GM12865 (cell line): ENCODE results near the gene EPAS1.

Source experiments
- DNase-seq: peaks from one replicate; pipeline ENCODE4 v3.0.0; 2010; ENCODE audit warnings: low read depth
- H3K4me3 ChIP-seq: 2 replicates; pipeline ENCODE4 v1.5.1; 2011; ENCODE audit warnings: mild to moderate bottlenecking, low read depth, low read length, control low read depth
- TF ChIP-seq, protein P1 (sequence below): IDR thresholded peaks from 2 replicates; pipeline ENCODE4 v1.5.1; 2011; ENCODE audit warnings: low read length, control low read depth, low read depth, inconsistent platforms; ENCODE audit not compliant: insufficient read depth; ENCODE audit errors: missing control alignments

EPAS1 gene

DNA sequence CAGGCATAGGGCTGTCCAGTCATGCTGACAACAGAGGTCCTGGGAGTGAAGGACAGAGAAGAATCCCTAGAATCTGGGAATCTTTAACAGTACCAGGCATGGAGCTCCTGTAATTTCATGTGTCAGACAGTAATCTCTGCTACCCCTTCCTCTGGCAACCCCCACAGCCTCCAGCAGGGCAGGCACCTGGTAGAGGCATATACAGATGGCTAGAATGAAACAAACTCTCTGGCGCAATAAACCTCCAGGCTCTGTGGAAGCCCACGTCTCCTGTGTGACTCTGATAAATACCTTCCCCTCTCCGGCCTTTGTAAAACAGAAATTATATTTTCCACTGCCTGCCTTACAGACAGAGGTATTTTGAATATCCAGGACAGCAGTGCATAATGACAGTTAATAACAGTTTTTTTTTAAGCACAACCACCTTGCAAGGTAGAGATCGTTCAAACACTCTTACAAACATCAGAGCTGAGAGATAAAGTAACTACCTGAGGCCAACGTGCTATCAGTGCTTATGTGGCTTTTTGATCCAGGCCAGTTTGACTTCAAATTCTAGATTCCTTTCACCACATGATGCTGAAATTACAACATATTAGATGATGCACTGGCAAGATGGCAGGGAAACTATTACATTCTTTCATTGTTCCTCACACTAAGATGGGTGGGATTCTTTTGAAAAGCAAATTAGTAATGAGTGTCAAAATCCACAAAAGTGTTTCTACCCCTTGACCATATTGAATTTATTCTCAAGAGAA is 134.5 kb downstream of the EPAS1 start:
- TF ChIP-seq, protein P1, sequence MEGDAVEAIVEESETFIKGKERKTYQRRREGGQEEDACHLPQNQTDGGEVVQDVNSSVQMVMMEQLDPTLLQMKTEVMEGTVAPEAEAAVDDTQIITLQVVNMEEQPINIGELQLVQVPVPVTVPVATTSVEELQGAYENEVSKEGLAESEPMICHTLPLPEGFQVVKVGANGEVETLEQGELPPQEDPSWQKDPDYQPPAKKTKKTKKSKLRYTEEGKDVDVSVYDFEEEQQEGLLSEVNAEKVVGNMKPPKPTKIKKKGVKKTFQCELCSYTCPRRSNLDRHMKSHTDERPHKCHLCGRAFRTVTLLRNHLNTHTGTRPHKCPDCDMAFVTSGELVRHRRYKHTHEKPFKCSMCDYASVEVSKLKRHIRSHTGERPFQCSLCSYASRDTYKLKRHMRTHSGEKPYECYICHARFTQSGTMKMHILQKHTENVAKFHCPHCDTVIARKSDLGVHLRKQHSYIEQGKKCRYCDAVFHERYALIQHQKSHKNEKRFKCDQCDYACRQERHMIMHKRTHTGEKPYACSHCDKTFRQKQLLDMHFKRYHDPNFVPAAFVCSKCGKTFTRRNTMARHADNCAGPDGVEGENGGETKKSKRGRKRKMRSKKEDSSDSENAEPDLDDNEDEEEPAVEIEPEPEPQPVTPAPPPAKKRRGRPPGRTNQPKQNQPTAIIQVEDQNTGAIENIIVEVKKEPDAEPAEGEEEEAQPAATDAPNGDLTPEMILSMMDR, result no peak
- no peak overlapping the region for H3K4me3 ChIP-seq
- no peak for DNase-seq

DNA sequence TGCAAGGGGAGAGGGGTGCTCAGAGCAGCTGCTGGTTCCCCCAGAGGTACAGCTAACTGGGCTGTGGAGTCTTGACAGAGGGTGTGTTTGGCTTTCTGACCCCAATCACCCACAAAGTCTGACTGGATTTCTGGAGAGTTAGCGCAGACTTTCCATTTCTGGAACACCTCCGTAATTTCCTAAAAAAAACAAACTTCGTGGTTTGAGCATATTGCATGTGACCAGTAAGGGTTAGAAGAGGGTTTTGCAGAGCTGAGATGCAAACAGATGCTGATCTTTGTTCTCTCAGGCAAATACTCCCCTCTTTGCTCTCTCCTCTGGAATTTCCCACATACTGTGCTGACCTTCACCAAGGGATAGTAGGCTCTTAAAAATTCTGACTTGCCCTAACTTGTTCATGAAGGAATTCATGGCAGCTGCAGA is 137.7 kb downstream of the EPAS1 start:
- H3K4me3 ChIP-seq, result no peak overlapping the region
- no peak for DNase-seq
- TF ChIP-seq, protein P1, result no peak

DNA sequence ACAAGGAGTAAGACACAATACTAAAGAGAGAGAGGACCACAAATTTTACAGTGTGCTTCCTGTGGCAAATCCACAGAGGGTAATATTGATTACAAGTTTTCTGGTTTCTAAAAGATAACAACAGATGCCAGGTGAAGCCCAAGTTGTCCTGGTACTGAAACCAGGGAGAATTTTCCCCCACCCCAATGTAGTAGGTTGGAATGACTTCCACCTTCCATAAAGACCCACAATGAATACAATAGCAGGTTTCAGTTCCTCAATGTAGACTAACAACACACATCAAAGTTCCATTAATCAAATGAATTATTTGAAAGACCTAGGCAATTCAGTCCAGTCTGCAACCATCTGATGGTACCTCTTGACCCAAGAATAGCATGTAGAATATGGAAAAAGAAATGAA is 138.1 kb downstream of the EPAS1 start:
- no peak for DNase-seq
- no peak overlapping the region for H3K4me3 ChIP-seq
- TF ChIP-seq, protein P1, result no peak

DNA sequence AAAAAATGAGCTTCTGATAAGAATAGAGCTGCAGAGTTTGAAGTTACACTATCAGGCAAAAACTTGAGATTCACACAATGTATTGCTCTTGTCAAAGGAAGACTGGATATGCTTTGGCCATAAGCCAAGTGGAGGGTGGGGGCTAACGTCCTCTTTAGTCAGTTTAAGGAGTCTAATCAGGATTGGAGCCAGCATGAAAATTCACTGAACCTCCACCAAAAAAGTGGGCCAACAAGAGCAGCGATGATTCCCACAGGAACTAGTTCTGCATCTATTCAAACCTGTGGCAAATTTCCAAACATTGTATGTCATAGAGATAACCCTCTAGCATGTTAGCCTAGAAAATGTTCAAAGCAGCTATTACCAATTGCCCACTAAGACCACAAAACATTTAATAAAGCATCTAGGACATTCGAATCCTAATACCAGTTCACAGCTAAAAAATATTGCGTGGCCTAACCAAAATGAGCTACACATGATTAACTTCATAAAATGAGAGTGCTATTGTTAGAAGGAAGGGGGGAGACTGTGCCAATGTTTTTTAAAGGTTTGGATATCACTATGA is 138.7 kb downstream of the EPAS1 start:
- DNase-seq, result no peak
- TF ChIP-seq, protein P1, result no peak

More for the DNA sequence above, 138.7 kb downstream of the EPAS1 start:
- H3K4me3 ChIP-seq, result no peak overlapping the region
